Measurements from ENCODE around the gene EXOC3L1. TPM values are rescaled to one million over a fixed set of nuclear protein-coding genes. Genes with fewer than 3 reads are reported as not detected.
A peak's percentile ranks its signal among the peaks of the same experiment; 100 is the strongest.

EXOC3L1 gene
- total and polyA plus RNA-seq, 2 of the 13 experiments (the other 11 are each of a cell fraction or from before 2014, with no cell fraction given), result 0.12 TPM; not detected in 1

DNA sequence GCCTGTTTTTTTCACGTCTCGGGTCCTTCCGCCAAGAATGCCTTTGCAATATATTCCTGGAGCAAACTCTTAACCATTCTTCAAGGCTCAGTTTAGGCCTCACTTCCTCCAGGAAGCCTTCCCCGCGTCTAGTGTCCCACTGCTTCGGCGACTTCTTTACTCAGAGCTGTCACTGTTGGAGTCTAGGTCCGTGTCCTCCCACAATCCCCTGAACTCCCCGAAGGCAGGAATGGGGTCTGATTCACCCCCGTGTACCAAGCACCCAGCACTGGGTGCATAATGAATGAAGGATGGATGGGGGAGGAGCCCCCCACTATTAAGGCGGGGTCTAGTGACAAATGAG, 6.7 kb downstream of the EXOC3L1 start (continued):
- TF ChIP-seq GATA4 (IDR thresholded peaks at IDR 0.05; ENCODE audit: borderline replicate concordance, low read depth) (0 out of 2 replicates have a peak, but pooled peaks have one; percentile 1), STAT6 (CRISPR knock-in tag; IDR thresholded peaks at IDR 0.05; ENCODE audit: borderline replicate concordance) (0 out of 2 replicates have a peak, but pooled peaks have one; percentile 15), KLF11 (CRISPR knock-in tag; IDR thresholded peaks at IDR 0.05) (no peak), ARID4A (CRISPR knock-in tag; IDR thresholded peaks at IDR 0.05; ENCODE audit: borderline replicate concordance) (no peak), SOX13 (IDR thresholded peaks at IDR 0.05) (no peak), SOX13 (CRISPR knock-in tag; conservative IDR thresholded peaks at IDR 0.05 in 1 of 2, IDR thresholded peaks at IDR 0.05 in 1 of 2) (no peak), ZNF850 (CRISPR knock-in tag; conservative IDR thresholded peaks at IDR 0.05) (no peak), ZNF720 (CRISPR knock-in tag; IDR thresholded peaks at IDR 0.05) (no peak), GABPB1 (CRISPR knock-in tag; IDR thresholded peaks at IDR 0.05) (no peak), MAF1 (CRISPR knock-in tag; IDR thresholded peaks at IDR 0.05; ENCODE audit: borderline replicate concordance) (no peak), ZNF674 (CRISPR knock-in tag; IDR thresholded peaks at IDR 0.05; ENCODE audit: low read depth) (no peak), LBX2 (CRISPR knock-in tag; IDR thresholded peaks at IDR 0.05; ENCODE audit: borderline replicate concordance) (no peak), NCOR1 (IDR thresholded peaks at IDR 0.05; ENCODE audit: borderline replicate concordance, low read length) (no peak), MXD1 (CRISPR knock-in tag; IDR thresholded peaks at IDR 0.05) (no peak), ZNF781 (CRISPR knock-in tag; IDR thresholded peaks at IDR 0.05; ENCODE audit: borderline replicate concordance, not compliant biosample characterization) (no peak), DNMT3B (CRISPR knock-in tag; conservative IDR thresholded peaks at IDR 0.05) (no peak), HIVEP1 (CRISPR knock-in tag; IDR thresholded peaks at IDR 0.05) (no peak), NFRKB (IDR thresholded peaks at IDR 0.05) (no peak), PHF8 (CRISPR knock-in tag; IDR thresholded peaks at IDR 0.05) (peak; percentile 33), SETDB1 (CRISPR knock-in tag; IDR thresholded peaks at IDR 0.05; ENCODE audit: borderline replicate concordance) (no peak), HNRNPL (IDR thresholded peaks at IDR 0.05; ENCODE audit: low read depth, low read length) (0 out of 2 replicates have a peak, but pooled peaks have one; percentile 8), STAG1 (CRISPR knock-in tag; IDR thresholded peaks at IDR 0.05) (no peak)
- TF ChIP-seq, protein P1, sequence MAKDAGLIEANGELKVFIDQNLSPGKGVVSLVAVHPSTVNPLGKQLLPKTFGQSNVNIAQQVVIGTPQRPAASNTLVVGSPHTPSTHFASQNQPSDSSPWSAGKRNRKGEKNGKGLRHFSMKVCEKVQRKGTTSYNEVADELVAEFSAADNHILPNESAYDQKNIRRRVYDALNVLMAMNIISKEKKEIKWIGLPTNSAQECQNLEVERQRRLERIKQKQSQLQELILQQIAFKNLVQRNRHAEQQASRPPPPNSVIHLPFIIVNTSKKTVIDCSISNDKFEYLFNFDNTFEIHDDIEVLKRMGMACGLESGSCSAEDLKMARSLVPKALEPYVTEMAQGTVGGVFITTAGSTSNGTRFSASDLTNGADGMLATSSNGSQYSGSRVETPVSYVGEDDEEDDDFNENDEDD (CRISPR knock-in tag; IDR thresholded peaks at IDR 0.05; ENCODE audit: borderline replicate concordance), result no peak

Data from HepG2 (cell line).